GM13976 (cell line): ENCODE results near the gene VDAC1.
"Not testable (repeated sequence)": the region's sequence is repeated elsewhere in the genome, so short reads cannot be mapped to it uniquely, and the experiment has no call there.

Experiments used
- DNase-seq: peaks from one replicate; pipeline ENCODE4 v3.0.0; 2012; ENCODE audit warnings: low spot score
- CTCF ChIP-seq: IDR thresholded peaks from 2 replicates; pipeline ENCODE4 v1.5.1; 2012; ENCODE audit warnings: borderline replicate concordance, mild to moderate bottlenecking; ENCODE audit not compliant: insufficient read depth; ENCODE audit errors: extremely low read depth, missing control alignments, control extremely low read depth
- in situ Hi-C: fragments of 300-500 bp; cut with MboI; formaldehyde crosslinking; loops from one replicate; pipeline ENCODE4 v1.12.0; 2022; ENCODE audit warnings: low sequenced_read_pairs, mixed read lengths, inconsistent platforms; ENCODE audit not compliant: unreplicated experiment

VDAC1 gene

GRCh38 chr5:133980652-133981051, 24.1 kb downstream of the VDAC1 start:
- DNase-seq: no peak
- in situ Hi-C loops: no loop called here
- no peak for TF ChIP-seq CTCF

DNA sequence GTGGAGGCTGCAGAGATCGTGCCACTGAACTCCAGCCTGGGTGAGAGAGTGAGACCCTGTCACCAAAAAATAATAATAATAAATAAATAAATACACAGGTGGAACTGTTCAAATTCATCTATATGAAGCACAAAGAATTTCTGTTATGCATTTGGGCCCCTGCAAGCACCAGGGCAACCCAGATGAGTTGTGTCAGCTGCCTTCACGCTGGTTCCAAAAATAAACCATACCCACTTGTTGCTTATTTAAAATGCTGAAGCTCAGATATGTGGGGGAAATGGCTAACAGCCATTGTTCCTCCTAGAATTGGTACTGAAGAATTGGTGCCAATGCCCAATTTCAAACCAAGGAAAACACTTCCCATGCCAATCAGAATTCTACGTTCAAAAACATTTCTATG, 25.8 kb downstream of the VDAC1 start:
- no peak for TF ChIP-seq CTCF
- no peak for DNase-seq
- in situ Hi-C loops: no loop called here

- DNase-seq: no peak
- in situ Hi-C loops: no loop called here
- TF ChIP-seq CTCF: no peak
Observed at GRCh38 chr5:133977858-133978257, 26.9 kb downstream of the VDAC1 start.

GRCh38 chr5:133977161-133977787, 27.5 kb downstream of the VDAC1 start:
- DNase-seq: peak; percentile 39
- TF ChIP-seq CTCF: no peak
- in situ Hi-C loops: no loop called here

GRCh38 chr5:133975546-133975945, 29.2 kb downstream of the VDAC1 start:
- DNase-seq, in situ Hi-C loops: not testable (repeated sequence)

GRCh38 chr5:133974142-133974541, 30.6 kb downstream of the VDAC1 start:
- no peak for TF ChIP-seq CTCF
- DNase-seq: no peak
- in situ Hi-C loops: no loop called here

DNA sequence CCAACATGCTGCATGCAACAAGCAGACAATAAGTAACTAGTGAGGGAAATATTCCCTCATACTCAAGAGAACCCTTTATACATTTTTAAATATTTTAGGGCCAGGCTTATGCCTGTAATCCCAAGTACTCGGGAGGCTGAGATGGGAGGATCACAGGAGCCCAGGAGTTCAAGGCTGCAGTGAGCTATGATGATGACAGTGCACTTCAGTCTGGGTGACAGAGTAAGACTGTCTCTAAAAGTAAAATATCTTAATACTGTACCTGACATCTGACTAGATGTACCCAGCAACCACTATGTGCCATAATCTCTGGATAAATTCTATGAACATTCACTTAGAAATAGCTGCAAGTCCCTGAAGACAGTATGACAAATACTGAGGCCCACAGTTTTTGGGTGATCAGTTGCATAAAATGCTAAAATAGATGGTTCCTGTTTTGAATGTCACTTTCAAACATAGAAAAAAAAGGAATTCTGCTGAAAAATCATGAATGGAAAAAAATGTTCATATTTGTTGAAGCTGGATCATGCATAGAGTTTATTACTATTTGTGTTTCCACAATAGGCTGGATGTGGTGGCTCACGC, 34.4 kb downstream of the VDAC1 start:
- in situ Hi-C loops: no loop called here
- no peak for TF ChIP-seq CTCF
- no peak for DNase-seq
